HG02973 (cell line): ENCODE data around the gene TLE1.

Experiments used
- ATAC-seq: cut with Tn5 transposase; IDR thresholded peaks from one replicate; pipeline ENCODE4 v1.9.1; 2021; ENCODE audit warnings: moderate library complexity; ENCODE audit not compliant: unreplicated experiment

The TLE1 gene

DNA sequence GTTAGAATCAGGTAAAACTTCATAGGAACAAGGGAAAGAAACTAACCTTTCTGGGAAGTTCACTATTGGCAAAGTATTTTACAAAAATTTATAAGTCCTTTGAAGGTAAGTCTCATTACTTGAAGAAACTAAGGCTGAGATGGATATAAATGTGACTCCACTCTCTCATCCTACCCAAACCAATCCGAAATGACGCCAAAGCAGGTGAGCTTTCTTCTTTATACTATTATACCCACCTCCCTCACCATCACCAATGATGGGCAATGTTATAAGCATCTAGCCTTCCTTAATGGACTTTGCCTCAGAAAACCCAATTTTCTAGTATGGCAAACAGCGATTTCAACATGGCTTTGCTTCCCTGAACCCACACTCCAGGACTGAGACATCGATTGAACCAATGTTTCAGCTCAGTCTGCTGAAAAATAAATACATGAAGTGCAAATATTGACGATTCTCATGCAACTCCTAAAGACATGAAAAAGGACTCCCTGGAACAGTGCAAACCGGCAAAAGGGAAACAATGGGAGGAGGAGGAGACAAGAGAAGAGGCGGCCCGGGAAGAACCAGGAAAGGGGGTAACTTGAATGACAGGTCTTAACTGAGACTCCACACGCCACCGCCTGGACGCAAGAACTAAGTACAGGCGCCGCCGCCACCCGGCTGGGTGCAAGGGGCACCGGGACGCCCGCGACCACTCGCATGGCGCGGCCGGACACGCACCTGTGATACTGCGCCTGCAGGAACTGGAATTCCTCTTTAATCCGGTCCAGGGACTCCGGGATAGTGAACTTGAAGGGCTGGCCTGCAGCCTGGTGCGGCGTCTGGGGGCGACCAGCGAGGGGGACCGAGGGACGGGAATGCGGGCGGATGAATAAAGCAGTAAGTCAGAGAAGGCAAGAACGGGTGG lies 2.5 kb downstream of the TLE1 start:
- no peak for ATAC-seq

DNA sequence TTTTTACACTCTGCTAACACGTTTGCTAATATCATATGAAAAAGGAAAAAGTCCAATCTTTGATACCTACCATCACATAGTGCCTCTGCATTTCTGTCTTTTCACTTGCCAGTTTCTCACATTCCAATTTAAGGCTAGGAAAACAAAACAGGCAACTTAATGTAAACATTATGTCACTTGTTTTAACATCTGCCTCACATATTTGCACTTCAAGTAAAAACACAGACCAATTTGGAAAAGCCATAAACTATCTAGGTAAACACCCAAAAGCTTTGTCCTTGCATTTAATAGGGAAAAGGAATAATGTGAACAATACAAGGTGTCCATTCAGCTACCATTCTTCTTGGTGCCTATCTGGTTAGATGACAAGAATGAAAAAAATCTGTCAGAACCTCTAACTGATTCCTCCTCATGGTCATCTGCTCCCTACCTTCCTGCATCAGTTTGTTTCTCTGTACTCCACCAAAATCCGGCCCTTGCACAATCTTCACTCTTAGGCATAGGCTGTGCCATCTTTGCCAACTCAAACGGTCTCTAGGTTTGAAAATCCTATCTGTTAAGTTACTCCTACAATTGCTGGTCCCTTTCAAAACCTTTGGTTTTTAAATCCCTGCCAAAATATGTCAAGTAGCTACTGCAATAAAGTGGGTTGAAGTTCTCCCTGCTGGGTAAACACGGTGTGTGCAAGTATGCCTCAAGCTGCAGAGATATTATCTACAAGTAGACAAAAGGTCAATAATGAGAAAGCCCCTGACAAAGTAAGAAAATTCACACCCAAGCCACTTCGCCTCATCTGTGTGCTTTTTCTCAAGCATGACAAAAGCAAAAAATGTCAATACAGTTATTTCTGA lies 3.4 kb downstream of the TLE1 start:
- ATAC-seq, result no peak

DNA sequence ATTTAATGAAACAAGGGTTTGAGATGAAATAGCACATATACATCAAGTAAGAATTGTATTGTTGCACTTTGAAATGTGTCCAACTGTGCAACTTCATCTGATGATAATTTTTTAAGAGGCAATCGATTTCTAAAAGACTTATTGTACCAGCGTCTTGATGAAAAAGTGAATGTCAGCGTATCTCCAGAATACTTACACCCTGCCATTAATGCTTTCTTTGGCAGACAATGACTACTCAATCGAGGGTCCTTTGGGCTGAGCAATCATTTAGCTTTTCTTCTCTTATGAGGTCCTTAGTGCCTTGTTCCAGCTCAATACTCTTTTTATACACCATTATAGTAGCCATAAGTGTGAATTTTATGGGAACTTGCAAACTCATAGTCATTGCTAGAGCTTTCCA lies 4.7 kb downstream of the TLE1 start:
- no peak for ATAC-seq

DNA sequence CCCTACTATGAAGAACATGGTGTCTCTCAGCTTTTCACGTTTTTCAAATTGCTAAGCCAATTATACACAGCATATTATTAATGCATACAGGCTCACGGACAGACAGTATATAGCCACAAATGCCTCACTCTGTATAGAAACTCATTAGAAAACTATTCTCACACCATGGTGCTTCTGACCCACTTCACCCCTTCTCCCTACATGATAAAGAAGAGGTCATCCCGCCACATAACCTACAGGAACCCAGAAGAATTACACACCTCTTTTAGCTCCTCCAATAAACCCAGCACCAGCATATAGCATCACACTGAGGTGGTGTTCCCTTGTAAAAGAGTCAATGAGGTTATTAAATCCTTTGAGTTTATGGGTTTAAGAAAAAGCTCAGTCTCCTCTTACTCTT lies 5.6 kb downstream of the TLE1 start:
- no peak for ATAC-seq

DNA sequence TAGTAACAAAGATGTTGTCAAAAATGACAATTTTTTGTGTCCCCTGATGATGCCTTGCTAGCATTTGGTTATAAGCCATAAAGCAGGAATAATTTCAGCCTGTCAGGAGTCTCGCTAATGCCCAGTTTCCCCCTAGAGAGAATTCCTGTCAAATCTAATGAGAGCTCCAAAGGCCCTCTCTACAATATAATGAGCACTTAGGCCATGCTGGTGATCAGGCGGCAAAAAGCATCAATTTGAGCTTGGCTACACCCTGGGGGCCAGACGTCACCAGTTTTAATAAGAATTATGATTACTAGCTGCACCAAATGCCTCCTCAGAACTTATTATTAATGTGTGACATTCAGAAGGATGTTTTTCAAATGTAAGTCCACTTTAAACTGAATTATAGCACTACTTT lies 6.1 kb downstream of the TLE1 start:
- ATAC-seq, result no peak

DNA sequence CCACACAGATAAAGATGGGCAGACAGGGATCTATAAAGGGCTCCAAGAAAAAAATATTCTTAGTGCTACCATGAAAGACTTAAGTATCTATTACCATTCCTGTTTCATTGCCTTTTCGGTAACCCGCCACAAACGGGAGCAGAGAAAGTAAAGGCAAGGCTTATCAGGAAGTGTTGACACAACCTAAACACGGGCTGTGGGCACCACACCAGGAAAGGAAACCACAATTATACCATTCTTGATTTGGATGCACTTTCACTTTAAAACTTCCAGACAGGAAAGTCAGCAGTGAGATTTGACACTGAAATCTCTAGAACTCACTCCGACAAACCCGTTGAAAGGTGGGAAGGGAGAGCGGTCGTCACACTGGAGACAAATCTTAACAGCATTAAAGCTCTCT lies 6.5 kb downstream of the TLE1 start:
- no peak for ATAC-seq

DNA sequence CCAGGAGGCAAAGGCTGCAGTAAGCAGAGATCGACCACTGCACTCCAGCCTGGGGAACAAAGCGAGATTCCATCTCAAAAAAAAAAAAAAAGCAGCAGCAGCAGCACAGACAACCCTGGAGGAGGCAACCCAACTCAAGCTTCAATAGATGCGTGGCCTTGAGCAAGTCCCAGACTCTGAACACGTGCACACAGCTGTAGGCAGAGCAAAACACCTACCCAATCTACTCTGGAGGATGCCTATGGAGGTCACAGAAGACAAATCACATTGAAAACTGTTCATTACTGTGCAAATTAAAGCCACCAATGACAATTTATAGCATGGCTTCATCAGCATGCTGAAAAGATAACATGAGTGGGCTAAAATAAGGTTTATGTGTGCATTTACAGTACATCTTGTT lies 7.2 kb downstream of the TLE1 start:
- no peak for ATAC-seq

DNA sequence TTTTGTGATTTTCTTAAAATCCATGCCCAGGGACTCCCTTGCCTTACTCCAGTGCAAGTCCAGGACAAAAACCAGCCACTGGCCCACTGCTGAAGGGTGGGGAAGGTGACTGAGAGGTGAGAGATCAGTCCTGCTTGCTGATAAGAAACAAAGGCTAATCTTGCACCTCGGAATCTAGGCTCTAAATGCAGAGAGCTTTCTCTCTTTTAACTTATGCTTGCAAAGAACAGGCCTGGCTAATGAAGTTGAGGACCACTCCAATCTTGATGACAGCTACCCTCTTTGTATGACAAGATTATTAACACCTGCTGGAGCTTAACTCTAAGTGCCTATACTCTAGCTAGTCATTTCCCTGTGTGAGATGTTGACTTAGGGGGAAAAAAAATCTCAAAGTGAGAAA lies 8.8 kb downstream of the TLE1 start:
- ATAC-seq, result no peak

DNA sequence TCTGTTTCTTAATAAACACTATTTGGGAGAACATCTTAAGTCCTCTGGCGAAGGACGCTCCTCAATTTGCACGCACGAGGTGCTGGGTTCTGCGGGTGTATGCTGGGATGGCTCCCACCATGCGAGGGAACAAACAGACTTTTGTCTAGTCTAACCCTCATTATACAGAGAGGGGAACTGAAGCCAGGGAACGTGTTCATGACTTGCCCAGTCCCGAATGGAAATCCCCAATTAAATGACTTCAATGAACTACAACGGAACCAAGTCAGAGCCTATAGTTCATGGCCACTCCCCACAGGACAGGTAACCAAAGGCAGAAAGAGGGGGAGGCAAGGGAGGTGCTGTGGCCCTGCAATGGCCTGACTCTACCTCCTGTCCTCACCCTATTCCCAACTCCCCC lies 9.3 kb downstream of the TLE1 start:
- no peak for ATAC-seq

DNA sequence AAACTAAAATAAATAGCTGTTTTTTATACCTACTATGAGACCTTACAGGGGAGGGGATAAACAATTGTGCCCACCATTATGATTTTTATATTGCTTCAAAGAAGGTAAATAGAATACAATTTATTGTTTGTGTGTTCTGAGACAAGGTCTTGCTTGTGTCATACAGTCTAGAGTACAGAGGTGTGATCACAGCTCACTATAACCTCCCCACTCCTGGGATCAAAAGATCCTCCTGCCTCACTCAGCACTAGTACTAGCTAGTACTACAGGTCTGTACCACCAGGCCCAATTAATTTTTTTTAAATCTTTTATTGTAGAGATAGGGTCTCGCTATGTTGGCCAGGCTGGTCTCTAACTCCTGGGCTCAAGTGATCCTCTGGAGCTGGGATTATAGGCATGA lies 11.3 kb downstream of the TLE1 start:
- ATAC-seq, result no peak

DNA sequence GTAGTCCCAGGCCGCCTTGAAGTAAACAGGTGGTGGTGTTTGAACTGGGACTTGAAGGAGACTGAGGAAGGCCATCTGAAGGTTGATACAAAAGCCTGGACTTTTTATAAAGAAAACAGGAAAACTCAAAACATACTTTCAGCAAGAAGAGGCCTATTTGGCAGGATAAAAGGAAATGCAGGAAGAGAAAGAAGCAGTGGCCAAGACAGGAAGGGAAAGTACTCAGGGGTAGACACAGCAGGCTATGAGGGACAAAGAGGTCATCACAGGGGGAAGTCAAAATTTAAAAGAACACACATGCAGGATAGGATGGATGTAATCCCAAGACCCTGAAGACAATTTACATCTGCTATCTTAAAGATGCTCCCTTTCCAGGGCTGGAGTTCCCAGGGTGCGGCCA lies 13.0 kb downstream of the TLE1 start:
- ATAC-seq, result no peak

DNA sequence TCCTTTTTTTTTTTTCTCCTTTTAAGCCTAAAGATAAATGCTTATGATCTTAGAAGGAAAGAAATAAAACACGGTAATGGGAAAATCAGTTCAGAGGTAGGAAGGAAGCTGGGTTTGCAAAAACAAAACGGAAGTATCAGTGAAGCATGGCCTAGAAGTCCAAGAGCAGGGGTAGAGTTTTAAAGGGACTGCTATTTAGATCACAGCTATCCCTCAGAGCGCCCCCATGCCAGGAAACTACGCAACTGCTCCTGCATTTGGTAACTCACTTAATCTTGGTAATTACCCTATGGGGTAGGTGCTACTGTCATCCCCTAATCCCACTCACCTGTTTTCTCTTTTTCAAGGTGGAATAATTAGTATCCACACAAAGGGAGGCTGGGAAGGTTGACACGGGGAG lies 16.0 kb downstream of the TLE1 start:
- no peak for ATAC-seq

DNA sequence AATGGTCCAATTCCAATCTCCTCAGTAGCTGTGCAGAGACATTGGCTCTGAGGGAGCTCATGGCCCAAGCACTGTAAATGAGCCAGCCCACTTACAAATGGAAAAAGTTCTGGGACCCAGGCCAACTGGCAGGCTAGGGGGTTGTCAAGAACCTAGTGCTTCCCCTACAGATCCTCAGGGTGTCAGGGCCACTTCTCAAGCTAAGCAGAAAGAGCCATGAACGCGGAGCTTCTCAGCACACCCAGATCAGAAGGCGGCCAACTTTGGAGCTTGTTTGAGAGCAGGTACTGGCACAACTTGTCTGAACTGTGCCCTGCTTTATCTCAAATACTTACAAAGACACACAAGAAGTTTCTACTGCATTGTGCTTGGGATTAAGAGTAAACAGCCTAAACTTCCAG lies 17.5 kb downstream of the TLE1 start:
- no peak for ATAC-seq

DNA sequence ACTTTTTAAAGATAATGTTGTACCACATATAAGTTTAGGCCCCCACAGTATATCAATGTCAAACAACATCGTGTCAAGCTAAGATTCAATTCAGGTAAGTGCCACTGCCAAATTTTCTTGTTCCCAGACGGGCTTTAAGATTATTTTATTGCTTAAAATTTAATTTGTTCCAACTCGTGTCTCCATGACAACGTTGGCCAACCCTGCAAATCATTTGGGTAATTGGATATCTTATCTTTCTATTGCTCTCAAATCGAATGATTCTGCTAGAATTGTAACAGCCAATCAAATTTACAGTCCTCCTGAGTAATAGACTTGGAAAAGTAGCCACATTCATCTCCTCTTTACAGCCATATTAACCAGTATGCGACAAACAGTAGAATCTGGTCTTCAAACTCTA lies 19.5 kb downstream of the TLE1 start:
- no peak for ATAC-seq

DNA sequence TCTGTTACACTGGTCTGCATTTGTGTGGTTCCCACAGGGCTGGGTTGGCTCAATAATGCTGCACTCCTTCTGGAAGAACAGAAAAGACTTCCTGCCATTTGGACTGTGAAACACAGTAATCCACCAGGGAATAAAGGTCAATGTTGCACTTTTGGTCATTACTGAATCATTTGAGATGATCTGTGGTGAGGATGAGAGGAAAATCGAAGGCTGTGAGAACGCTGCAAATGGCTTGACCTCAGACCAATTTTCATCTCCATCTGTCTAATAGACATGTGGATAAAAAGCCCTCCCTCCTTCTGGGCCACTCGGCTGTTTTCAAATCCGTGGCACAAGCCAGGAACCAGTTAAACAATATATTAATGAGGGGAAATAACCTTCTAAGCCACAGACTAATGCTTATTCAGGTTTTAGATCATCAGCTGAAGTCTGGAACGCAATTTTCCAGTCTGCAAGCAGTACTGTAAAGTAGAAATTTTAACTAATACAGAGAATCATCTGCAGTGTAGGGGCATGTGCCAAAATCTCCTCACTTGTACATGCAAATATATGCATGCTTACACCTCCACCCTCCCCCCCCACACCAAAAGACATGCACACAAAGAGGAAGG lies 20.2 kb downstream of the TLE1 start:
- ATAC-seq, result no peak

DNA sequence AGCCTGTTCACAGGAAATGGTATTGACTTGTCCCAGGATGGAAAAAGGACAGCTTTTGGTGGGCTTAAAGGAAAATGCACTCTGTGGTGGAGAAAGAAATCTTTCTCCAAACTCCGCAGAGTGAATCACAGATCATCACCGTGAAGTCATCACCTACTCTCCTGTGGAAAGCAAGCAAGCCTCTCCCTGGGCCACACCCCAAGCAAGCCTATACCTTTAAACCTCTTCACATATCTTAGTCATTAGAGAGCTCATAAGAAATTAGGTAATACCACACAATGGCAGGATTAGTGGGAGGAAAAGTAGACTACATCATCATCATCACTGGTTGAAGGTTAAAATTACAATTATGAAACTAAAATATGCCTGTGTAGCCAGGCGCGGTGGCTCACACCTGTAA lies 23.2 kb downstream of the TLE1 start:
- no peak for ATAC-seq

DNA sequence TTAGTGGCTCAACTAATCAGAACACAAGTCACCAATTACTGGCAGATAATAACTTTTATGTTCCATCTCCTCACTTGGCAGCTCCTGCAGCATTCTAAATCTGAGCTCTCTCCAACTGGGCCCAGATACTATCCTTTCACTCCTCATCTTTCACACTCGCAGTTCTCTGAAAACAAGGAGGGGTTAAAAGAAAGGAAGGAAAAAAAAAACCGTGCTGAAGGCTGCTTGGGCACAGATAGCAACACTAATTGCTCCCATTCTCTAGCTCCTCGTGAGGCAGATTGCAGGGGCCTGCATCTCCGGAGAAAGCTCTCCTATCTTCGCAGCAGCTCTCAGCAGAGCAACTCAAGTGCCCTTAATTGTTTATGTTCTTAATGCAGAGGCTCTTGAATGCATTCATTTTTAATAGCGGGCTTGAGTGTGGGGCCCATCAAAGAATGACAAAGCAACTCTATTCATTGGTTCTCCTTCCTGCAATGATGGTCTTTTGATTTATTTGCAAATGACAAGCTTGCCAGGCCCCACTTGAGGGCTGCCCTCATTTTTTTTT lies 23.9 kb downstream of the TLE1 start:
- ATAC-seq, result no peak

DNA sequence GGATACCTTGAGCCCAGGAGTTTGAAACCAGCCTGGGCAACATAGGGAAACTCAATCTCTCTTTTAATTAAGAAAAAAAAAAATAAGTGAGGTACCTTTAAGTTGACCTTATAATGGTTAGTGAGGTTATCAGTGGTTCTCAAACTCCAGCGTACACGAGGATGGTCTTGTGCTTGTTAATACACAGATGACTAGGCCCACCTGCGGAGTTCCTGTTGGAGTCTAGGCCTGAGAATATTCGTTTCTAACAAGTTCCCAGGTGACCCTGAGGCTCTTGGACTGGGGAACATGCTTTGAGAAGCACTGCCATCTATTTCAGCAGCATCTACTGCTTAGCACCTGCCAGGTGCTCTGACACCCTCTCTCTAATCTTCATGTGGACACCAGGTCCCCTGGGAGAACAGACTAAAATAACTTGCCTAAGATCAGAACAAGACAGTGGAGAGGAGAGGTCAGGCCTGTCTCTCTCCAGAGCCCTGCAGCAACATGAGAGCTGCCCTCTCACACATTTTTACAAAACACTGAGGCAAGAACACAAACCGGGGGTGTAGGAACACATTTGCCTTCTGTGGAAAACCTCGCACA lies 24.6 kb downstream of the TLE1 start:
- ATAC-seq, result no peak

DNA sequence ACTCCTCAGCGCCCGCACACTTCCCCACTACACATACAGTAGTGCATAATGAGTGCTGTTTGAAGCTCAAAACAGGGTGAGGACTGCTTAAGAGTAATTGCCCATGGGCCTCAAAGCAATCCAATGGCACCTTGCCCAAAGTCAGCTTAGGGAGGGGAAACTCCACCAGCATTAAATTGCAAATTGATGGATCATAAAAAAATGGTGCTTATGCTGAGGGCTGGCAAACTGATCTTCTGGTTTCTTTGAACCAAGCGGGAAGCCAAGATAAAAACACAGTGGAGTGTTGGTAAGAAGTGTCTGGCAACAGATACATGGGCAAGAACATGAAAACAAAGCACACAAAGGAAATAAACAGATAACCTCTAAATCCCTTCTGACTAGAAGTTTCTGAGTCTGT lies 28.0 kb downstream of the TLE1 start:
- ATAC-seq, result no peak

DNA sequence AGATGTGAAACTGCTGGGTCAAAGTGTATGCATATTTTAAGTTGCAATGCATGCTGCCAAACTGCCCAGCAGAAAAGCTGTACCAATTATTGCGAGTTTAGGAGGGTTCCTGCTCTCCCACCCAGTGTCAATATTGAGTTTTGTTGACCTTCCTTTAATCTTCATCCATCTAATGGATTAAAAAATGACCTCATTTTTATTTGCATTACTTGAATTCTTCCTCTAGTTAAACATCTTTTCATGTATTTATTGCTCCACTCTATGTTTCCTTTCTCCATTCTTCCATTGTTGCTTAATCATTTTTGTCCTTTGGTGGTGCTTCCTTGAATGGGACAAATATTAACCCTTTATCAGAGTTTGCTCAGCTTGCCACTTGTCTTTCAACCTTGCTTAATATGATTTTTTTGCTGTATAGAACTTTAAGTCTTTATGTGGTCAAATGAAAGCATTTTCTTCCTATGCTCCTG lies 32.4 kb downstream of the TLE1 start:
- ATAC-seq, result no peak

DNA sequence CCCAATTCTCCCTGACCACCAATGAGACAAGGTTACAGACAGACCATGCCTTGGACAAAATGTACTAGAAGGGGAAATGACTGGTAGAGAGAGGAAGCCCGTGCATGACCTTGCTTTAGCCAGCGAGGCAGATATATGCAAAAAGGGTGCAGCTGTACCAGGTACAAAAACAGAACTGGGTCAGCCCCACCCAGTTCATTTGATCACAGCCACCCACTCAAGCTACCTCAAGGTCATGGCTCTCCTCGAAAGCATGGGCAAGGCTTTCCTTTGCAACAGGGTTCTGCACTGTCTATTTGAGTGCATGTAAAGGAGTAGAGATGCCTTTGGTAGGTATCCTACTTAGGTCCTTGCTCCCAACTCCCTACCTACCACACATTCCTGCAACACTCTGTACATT lies 33.3 kb downstream of the TLE1 start:
- no peak for ATAC-seq
